Thyroid gland (tissue), 4 donors: ENCODE results near the gene AP3B1. TPM values are rescaled to one million over a fixed set of nuclear protein-coding genes. Genes with fewer than 3 reads are reported as not detected.

Source experiments
- DNase-seq, 2 donors: peaks; one replicate each; pipeline ENCODE4 v3.0.0-alpha.2; 2019
- H3K27ac ChIP-seq, 3 donors: fragments of 200-600 bp; sonication (generic); 1 replicate in 2 of 3; 2 replicates in 1 of 3; pipeline ENCODE4 v1.5.1; 2016 to 2019; ENCODE audit warnings: mild to moderate bottlenecking in 1 of 3, moderate library complexity in 1 of 3
- H3K27me3 ChIP-seq: fragments of 200-600 bp; sonication (generic); one replicate; pipeline ENCODE4 v1.5.1; 2019
- H3K36me3 ChIP-seq, 2 donors: fragments of 200-600 bp; sonication (generic); one replicate each; pipeline ENCODE4 v1.5.1; 2016 to 2019
- H3K4me1 ChIP-seq, 2 donors: fragments of 200-600 bp; sonication (generic); one replicate each; pipeline ENCODE4 v1.5.1; 2017 to 2019
- H3K4me3 ChIP-seq, 3 donors: fragments of 200-600 bp; sonication (generic); replicated peaks in 1 of 3; 1 replicate in 2 of 3; 2 replicates in 1 of 3; pipeline ENCODE4 v1.5.1; 2016; ENCODE audit warnings: mild to moderate bottlenecking in 1 of 3
- H3K9me3 ChIP-seq: fragments of 200-600 bp; sonication (generic); one replicate; pipeline ENCODE4 v1.5.1; 2017
- POLR2A ChIP-seq, 2 donors: fragments of 450-650 bp; IDR thresholded peaks; one replicate each; pipeline ENCODE4 v1.6.1; 2017; ENCODE audit warnings: antibody characterized with exemption in 2 of 2, mild to moderate bottlenecking in 2 of 2, moderate library complexity in 1 of 2
- WGBS, 2 donors: methylation state at CpG; one replicate each; pipeline ENCODE4 v1.1.5; 2017; 5-methylcytosine and 5-hydroxymethylcytosine counted together
- intact Hi-C: fragments of 100-400 bp; cut with DNase I; formaldehyde crosslinking; loops from one replicate; pipeline ENCODE4 v1.15.1; 2023
- total RNA-seq, 4 donors: library from RNA; depleted of rRNA; stranded (reverse); fragments of >200 nt; gene quantifications; one replicate each; pipeline ENCODE4 v1.2.3, GENCODE V29; 2016
- TF ChIP-seq, protein P1 (sequence below), 6 experiments: fragments of 200-600 bp in 3 of 6; fragments of 450-650 bp in 3 of 6; sonication (generic) in 3 of 6; IDR thresholded peaks; one replicate each; pipeline ENCODE4 v1.5.1; 2016 to 2019; ENCODE audit warnings: antibody characterized with exemption in 6 of 6, mild to moderate bottlenecking in 2 of 6, inconsistent platforms in 1 of 6, moderate library complexity in 1 of 6

Gene AP3B1
- total RNA-seq, 4 donors from 2014 or later = 60.9 to 86.6 (median 72.2) TPM

DNA sequence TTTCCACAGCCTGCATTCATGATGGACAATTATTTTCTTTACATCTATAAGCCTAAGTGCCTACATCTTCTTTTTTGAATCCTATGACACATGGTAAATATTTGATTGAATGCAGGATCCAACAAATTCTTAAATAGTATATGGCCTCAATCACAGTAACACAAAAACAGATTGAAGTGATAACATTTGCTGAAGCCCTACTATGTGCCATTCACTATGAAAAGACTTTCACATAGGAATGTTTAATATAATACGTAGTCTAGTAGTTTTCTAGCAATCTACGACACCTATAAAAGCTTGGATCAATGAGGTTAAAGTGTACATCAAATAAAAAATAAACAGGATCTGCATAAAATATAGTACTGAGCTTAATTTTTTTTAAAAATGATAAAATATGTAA is 231.0 kb downstream of the AP3B1 start:
- WGBS, 2 donors = 97 to 98% methylated on average over 2 of the region's 2 CpGs

DNA sequence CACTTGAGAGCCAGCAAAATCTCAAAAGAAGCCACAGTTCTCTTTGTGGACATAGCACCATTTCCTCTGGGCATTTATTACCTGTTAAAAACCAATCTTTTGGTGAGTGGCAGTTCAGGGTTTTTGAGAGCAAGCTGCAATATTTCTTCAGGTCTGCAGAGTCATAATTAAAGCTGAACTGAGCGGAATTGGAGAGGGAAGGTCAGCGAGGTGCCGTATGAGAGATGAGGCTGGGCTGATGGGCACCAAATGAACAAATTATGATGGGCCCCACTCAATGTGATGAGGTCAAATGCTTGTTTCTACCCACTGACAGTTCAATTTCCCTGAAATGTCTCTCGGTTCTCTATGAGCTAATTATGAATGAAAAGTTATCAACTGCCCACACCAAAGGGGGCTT is 231.9 kb downstream of the AP3B1 start:
- Histone ChIP-seq H3K27ac (no peak overlapping the region), H3K27me3 (no peaks in the 10 kb centered on the region), H3K4me1 (no peaks in the 10 kb centered on the region), H3K36me3 (no peaks in the 10 kb centered on the region), H3K4me3 (no peak overlapping the region), H3K9me3 (no peaks in the 10 kb centered on the region)
- DNase-seq = no peak
- intact Hi-C loops = no loop called here
- TF ChIP-seq, protein P1, sequence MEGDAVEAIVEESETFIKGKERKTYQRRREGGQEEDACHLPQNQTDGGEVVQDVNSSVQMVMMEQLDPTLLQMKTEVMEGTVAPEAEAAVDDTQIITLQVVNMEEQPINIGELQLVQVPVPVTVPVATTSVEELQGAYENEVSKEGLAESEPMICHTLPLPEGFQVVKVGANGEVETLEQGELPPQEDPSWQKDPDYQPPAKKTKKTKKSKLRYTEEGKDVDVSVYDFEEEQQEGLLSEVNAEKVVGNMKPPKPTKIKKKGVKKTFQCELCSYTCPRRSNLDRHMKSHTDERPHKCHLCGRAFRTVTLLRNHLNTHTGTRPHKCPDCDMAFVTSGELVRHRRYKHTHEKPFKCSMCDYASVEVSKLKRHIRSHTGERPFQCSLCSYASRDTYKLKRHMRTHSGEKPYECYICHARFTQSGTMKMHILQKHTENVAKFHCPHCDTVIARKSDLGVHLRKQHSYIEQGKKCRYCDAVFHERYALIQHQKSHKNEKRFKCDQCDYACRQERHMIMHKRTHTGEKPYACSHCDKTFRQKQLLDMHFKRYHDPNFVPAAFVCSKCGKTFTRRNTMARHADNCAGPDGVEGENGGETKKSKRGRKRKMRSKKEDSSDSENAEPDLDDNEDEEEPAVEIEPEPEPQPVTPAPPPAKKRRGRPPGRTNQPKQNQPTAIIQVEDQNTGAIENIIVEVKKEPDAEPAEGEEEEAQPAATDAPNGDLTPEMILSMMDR (IDR thresholded peaks at IDR 0.05) = no peak
- TF ChIP-seq POLR2A (IDR thresholded peaks at IDR 0.05) = no peak
- WGBS, 2 donors = 90 to 93% methylated on average over 4 of the region's 4 CpGs

More for the DNA sequence above, 231.0 kb downstream of the AP3B1 start:
- Histone ChIP-seq H3K27ac (no peak overlapping the region), H3K4me3 (no peak overlapping the region), H3K9me3 (no peaks in the 10 kb centered on the region), H3K27me3 (no peaks in the 10 kb centered on the region), H3K4me1 (no peaks in the 10 kb centered on the region), H3K36me3 (no peaks in the 10 kb centered on the region)
- intact Hi-C loops = no loop called here
- no peak for TF ChIP-seq POLR2A (IDR thresholded peaks at IDR 0.05)
- TF ChIP-seq, protein P1 (IDR thresholded peaks at IDR 0.05) = no peak
- no peak for DNase-seq

DNA sequence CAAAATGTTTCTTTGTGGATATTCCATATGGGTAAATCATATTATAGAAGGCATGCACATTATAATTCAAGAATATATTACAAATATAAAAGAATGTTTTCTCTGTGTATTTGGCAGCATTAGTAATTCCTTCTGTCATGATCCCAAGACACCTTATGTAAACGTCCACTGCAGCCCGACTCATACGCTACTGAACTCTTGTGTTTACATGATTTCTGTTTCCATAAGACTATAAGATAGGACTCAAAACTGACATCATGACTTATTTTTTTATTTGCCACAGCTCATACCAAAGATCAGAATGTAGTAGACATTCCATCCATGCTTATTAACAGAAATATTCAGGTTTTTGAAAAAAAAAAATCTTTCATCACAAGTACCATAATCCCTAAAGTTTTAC is 234.1 kb downstream of the AP3B1 start:
- Histone ChIP-seq H3K9me3 (no peaks in the 10 kb centered on the region), H3K4me1 (no peaks in the 10 kb centered on the region), H3K36me3 (no peaks in the 10 kb centered on the region), H3K27ac (no peak overlapping the region), H3K4me3 (no peak overlapping the region), H3K27me3 (no peaks in the 10 kb centered on the region)
- TF ChIP-seq, protein P1 (IDR thresholded peaks at IDR 0.05) = no peak
- TF ChIP-seq POLR2A (IDR thresholded peaks at IDR 0.05) = no peak
- intact Hi-C loops = no loop called here
- no peak for DNase-seq
- WGBS, 2 donors = 81 to 92% methylated on average over 3 of the region's 3 CpGs

DNA sequence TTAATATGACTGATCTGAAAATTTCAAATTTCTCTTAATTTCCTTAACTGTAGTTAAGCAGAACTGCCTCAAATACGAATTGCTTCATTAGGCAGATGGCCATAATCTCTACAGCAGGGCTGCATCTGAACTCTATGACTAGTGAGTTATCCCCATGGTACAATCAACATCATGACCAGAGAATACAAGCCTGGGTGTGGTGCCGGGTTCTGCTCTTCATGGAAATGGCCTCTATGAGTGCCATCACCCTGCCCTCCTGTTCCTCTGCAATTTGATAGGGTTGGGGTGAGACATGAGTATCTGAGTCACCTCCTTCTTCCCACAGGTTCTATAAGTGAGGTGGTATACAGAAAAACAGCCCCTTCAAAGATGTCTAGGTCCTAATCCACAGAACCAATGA is 235.9 kb downstream of the AP3B1 start:
- Histone ChIP-seq H3K4me3 (no peak overlapping the region), H3K36me3 (no peaks in the 10 kb centered on the region), H3K4me1 (no peaks in the 10 kb centered on the region), H3K27me3 (no peaks in the 10 kb centered on the region), H3K9me3 (no peaks in the 10 kb centered on the region), H3K27ac (no peak overlapping the region)
- no peak for TF ChIP-seq POLR2A (IDR thresholded peaks at IDR 0.05)
- TF ChIP-seq, protein P1 (IDR thresholded peaks at IDR 0.05) = no peak
- intact Hi-C loops = no loop called here
- WGBS, 2 donors = 95 to 98% methylated on average over 2 of the region's 2 CpGs
- DNase-seq = no peak

DNA sequence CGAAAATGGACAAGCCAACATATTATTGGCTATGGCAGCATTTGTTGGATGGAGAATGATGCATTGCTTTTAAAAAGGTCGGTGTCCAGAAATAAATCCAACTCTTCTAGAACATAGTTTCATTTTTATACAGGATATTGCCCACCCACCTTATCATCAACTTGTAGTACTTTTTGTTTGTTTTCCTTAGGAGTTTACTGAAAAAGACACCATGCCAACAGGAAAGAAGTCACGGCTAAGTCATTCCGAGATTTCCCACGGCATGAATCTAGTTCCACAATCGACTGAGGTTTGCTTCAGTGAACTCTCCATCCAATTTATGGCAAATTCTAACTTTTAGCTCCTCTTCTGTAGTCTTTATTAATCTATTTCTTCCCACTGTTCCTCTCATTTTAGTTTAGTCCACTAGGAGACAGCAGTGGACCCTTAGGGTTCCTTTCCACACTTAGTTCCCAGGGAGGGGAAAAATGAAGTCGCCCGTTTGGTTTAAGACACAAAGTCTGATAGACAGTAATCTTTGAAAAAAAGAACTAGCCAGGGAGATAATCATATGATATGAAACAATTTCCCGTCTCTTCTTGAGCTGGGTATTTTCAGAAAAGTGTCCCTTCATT is 237.5 kb downstream of the AP3B1 start:
- Histone ChIP-seq H3K36me3 (no peaks in the 10 kb centered on the region), H3K27me3 (no peaks in the 10 kb centered on the region), H3K4me3 (no peak overlapping the region), H3K9me3 (no peaks in the 10 kb centered on the region), H3K4me1 (no peaks in the 10 kb centered on the region), H3K27ac (no peak overlapping the region)
- WGBS, 2 donors = 88 to 90% methylated on average over 9 of the region's 9 CpGs
- intact Hi-C loops = no loop called here
- DNase-seq = no peak
- TF ChIP-seq, protein P1 (IDR thresholded peaks at IDR 0.05) = no peak
- no peak for TF ChIP-seq POLR2A (IDR thresholded peaks at IDR 0.05)
